Measurements from ENCODE around the gene CRIP2. TPM values are rescaled to one million over a fixed set of nuclear protein-coding genes. Genes with fewer than 3 reads are reported as not detected.

CRIP2 gene
- total and polyA plus RNA-seq, 8 donors, result 143 to 229 (median 181) TPM

- TF ChIP-seq CTCF (IDR thresholded peaks at IDR 0.05), result no peak
- H3K27ac ChIP-seq, result peak overlapping the region in 1 of 2 donors; percentile 25
- H3K4me1 ChIP-seq, result peaks cover 0 to 11% of the 10 kb centered on the region in 2 donors
- ATAC-seq (no peak), DNase-seq (peak in 1 of 4 donors; percentile 3)
- H3K9me3 ChIP-seq, result no peaks in the 10 kb centered on the region
- H3K4me3 ChIP-seq, result no peak overlapping the region
- intact Hi-C loops (cut with DNase I), result no loop called here
- no peaks in the 10 kb centered on the region for H3K27me3 ChIP-seq
- peaks cover 5 to 17% of the 10 kb centered on the region in 2 donors for H3K36me3 ChIP-seq
Measured at GRCh38 chr14:105431256-105431655, 43.4 kb upstream of the CRIP2 start.

- TF ChIP-seq CTCF (IDR thresholded peaks at IDR 0.05), result no peak
Measured at GRCh38 chr14:105432657-105433056, 42.0 kb upstream of the CRIP2 start.

GRCh38 chr14:105433161-105433605 is 41.4 kb upstream of the CRIP2 start:
- intact Hi-C loops (cut with DNase I), result no loop called here
- H3K36me3 ChIP-seq, result peaks cover 2 to 5% of the 10 kb centered on the region in 2 donors
- peak in 1 of 4 donors; percentile 66 for DNase-seq
- peaks cover 0 to 11% of the 10 kb centered on the region in 2 donors for H3K4me1 ChIP-seq
- no peaks in the 10 kb centered on the region for H3K9me3 ChIP-seq
- H3K27me3 ChIP-seq, result no peaks in the 10 kb centered on the region
- no peak for ATAC-seq
- TF ChIP-seq CTCF (IDR thresholded peaks at IDR 0.05), result no peak
- no peak overlapping the region for H3K4me3 ChIP-seq
- H3K27ac ChIP-seq, result no peak overlapping the region

More at GRCh38 chr14:105432657-105433056, 42.0 kb upstream of the CRIP2 start:
- intact Hi-C loops (cut with DNase I), result no loop called here
- Histone ChIP-seq H3K36me3 (peaks cover 4 to 5% of the 10 kb centered on the region in 2 donors), H3K4me3 (no peak overlapping the region), H3K27ac (no peak overlapping the region), H3K27me3 (no peaks in the 10 kb centered on the region), H3K4me1 (peaks cover 0 to 11% of the 10 kb centered on the region in 2 donors), H3K9me3 (no peaks in the 10 kb centered on the region)
- ATAC-seq, result no peak
- DNase-seq, result no peak

GRCh38 chr14:105436402-105436801 is 38.2 kb upstream of the CRIP2 start:
- ATAC-seq (no peak), DNase-seq (no peak)
- Histone ChIP-seq H3K27ac (no peak overlapping the region), H3K27me3 (no peaks in the 10 kb centered on the region), H3K9me3 (no peaks in the 10 kb centered on the region), H3K36me3 (peaks cover 0 to 27% of the 10 kb centered on the region in 2 donors), H3K4me3 (no peak overlapping the region), H3K4me1 (peaks cover 0 to under 1% of the 10 kb centered on the region in 2 donors)
- no peak for TF ChIP-seq CTCF (IDR thresholded peaks at IDR 0.05)
- intact Hi-C loops (cut with DNase I), result no loop called here

GRCh38 chr14:105436891-105437722 is 37.5 kb upstream of the CRIP2 start:
- H3K4me3 ChIP-seq, result no peak overlapping the region
- no peaks in the 10 kb centered on the region for H3K27me3 ChIP-seq
- H3K9me3 ChIP-seq, result no peaks in the 10 kb centered on the region
- no peak overlapping the region for H3K27ac ChIP-seq
- DNase-seq (no peak), ATAC-seq (no peak)
- no peak for TF ChIP-seq CTCF (IDR thresholded peaks at IDR 0.05)
- H3K4me1 ChIP-seq, result no peaks in the 10 kb centered on the region
- peaks cover 0 to 30% of the 10 kb centered on the region in 2 donors for H3K36me3 ChIP-seq
- intact Hi-C loops (cut with DNase I), result no loop called here

Measured in left lung (tissue), 10 donors.